GM13976 (cell line): ENCODE measurements around the gene SPATA2L.
"Not testable (repeated sequence)": the region's sequence is repeated elsewhere in the genome, so short reads cannot be mapped to it uniquely, and the experiment has no call there.

Source experiments
- DNase-seq: peaks from one replicate; pipeline ENCODE4 v3.0.0; 2012; ENCODE audit warnings: low spot score
- in situ Hi-C: fragments of 300-500 bp; cut with MboI; formaldehyde crosslinking; loops from one replicate; pipeline ENCODE4 v1.12.0; 2022; ENCODE audit warnings: low sequenced_read_pairs, mixed read lengths, inconsistent platforms; ENCODE audit not compliant: unreplicated experiment
- TF ChIP-seq, protein P1 (sequence below): IDR thresholded peaks from 2 replicates; pipeline ENCODE4 v1.5.1; 2012; ENCODE audit warnings: borderline replicate concordance, mild to moderate bottlenecking; ENCODE audit not compliant: insufficient read depth; ENCODE audit errors: extremely low read depth, missing control alignments, control extremely low read depth

The SPATA2L gene

DNA sequence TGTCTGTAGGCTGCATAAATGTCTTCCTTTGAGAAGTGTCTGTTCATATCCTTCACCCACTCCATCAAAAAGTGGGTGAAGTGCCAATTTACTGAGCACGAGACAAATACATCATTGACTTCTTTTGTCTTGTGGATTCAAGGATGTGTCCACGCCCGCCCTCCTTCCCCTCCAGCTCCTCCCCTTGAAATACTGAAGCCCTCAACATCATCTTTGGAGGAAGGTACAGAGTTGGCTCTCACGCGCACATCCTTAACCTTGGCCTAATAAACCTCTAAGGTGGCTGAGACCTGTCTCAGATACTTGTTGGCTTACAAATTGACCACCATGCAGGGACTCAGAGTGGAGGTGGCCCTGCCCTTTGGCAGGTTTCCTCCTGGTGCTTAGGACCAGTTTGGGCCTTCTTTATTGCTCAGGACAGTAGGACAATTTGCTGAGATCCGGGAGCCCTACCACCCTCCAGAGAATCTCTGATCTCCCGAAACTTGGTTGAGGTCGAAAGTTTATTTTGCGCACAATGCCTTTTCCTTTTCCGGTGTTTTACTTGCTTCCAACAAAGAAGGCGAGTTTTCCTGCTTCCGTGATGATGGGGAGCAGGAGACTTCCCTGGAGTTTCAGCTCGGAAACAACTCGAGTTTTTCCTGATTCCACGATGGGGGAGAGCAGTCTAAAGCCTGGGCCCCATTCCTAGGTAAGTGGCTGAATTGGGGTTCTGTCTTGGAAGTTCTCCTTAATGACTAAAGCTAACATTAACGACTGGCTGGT, 29.1 kb downstream of the SPATA2L start:
- TF ChIP-seq, protein P1, sequence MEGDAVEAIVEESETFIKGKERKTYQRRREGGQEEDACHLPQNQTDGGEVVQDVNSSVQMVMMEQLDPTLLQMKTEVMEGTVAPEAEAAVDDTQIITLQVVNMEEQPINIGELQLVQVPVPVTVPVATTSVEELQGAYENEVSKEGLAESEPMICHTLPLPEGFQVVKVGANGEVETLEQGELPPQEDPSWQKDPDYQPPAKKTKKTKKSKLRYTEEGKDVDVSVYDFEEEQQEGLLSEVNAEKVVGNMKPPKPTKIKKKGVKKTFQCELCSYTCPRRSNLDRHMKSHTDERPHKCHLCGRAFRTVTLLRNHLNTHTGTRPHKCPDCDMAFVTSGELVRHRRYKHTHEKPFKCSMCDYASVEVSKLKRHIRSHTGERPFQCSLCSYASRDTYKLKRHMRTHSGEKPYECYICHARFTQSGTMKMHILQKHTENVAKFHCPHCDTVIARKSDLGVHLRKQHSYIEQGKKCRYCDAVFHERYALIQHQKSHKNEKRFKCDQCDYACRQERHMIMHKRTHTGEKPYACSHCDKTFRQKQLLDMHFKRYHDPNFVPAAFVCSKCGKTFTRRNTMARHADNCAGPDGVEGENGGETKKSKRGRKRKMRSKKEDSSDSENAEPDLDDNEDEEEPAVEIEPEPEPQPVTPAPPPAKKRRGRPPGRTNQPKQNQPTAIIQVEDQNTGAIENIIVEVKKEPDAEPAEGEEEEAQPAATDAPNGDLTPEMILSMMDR: no peak
- no peak for DNase-seq
- in situ Hi-C loops: no loop called here

DNA sequence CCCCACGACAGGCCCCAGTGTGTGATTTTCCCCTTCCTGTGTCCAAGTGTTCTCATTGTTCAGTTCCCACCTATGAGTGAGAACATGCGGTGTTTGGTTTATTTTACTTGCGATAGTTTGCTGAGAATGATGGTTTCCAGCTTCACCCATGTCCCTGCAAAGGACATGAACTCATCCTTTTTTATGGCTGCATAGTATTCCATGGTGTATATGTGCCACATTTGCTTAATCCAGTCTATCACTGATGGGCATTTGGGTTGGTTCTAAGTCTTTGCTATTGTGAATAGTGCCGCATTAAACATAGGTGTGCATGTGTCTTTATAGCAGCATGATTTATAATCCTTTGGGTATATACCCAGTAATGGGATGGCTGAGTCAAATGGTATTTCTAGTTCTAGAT, 29.9 kb downstream of the SPATA2L start:
- DNase-seq, in situ Hi-C loops: not testable (repeated sequence)

DNA sequence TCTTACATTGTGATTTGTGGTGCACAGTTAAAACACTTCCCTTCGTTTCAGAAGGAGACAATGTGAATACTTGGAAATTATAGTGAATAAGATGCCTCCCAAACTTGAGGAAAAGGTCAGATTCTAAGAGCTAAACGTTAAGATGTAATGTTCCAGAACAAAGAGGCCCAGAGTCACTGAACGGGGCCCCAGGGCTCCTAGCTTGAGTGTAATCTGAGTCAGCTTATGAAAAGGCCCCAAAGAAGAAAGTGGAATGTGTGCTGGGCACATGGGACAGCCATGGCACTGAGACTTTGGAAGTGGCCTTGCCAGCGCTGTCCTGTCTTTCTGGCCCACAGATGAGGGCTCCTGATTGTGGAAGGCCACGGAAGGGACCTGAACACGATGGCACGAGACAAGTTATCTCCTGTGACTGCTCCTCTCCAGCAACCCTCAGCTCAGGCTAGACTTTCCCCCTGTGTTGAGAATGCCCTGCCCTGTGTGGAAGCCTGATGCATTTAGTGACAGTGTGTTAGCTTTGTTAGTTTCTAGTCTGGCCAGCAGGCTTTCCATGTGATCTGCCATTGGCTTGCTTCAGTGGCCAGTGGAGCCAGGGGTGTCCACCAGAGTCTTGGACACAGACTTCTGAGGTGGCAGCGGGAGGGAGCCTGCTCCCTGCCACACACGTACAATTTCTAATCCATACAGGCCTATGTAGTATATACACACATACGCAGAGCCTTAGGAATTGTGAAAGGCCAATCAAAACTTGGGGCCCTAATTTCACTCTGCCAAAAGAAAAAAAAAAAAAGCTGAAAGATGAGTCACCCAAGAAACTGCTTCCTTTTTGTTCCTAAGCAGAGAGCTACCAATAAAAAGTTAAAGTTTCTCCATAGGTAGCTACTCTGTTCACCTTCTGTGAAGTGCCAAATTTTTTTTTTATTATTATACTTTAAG, 30.7 kb downstream of the SPATA2L start:
- DNase-seq: no peak
- TF ChIP-seq, protein P1: no peak
- in situ Hi-C loops: no loop called here

DNA sequence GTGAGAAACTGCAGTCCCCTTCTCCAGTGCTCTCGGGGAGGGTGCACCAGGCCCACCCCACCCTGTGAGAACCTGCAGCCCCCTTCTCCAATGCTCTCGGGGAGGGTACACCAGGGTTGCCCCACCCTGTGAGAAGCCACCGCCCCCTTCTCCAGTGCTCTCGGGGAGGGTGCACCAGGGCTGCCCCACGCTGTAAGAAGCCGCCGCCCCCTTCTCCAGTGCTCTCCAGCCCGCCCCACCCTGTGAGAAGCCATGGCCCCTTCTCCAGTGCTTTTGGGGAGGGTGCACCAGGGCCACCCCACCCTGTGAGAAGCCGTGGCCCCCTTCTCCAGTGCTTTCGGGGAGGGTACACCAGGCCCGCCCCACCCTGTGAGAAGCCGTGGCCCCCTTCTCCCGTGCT, 31.8 kb downstream of the SPATA2L start:
- DNase-seq: no peak
- TF ChIP-seq, protein P1: no peak
- in situ Hi-C loops: no loop called here

DNA sequence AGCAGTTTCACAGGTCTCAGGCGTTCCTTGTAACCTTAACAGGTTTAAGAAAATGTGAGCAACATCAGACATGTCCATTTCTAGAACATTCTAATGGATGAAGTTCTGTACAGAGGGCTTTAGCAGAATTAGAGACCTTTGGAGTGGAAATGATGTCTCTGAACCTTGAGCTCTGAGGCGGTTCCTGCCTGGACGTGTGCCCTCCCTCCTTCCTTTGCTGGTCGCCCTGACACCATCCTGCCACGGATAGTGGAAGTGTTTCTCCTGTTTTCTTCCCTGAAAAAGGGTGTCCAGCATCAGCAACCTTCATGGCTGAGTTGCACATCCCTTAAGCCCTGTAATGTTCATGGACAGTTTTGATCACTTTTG, 32.7 kb downstream of the SPATA2L start:
- in situ Hi-C loops: no loop called here
- TF ChIP-seq, protein P1: no peak
- DNase-seq: no peak

DNA sequence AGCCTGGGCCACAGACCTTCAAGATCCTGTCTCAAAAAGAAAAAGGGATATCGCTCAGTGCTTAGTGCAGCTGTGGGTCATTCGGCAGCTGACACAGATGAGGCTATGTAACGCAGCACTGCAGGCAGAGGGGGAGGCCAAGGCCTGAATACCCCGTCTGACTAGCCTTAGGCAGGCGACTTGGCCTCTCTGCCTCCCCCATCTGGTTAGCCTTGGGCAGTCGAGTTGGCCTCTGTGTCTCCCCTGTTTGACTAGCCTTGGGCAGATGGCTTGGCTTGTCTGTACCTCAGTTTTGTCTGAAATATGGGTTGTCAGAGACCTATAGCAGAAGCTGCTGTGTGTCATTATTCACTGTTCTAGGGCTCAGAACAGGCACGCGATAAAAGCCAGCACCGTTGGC, 33.9 kb downstream of the SPATA2L start:
- TF ChIP-seq, protein P1: no peak
- DNase-seq: no peak
- in situ Hi-C loops: no loop called here

DNA sequence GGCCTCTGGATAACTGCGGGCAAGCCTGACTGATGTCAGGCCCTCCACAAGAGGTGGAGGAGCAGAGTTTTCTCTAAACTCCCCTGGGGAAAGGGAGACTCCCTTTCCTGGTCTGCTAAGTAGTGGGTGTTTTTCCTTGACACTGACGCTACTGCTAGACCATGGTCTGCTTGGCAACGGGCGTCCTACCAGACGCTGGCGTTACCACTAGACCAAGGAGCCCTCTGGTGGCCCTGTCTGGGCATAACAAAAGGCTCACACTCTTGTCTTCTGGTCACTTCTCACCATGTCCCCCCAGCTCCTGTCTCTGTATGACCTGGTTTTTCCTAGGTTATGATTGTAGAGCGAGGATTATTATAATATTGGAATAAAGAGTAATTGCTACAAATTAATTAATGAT, 34.5 kb downstream of the SPATA2L start:
- DNase-seq, in situ Hi-C loops: not testable (repeated sequence)

DNA sequence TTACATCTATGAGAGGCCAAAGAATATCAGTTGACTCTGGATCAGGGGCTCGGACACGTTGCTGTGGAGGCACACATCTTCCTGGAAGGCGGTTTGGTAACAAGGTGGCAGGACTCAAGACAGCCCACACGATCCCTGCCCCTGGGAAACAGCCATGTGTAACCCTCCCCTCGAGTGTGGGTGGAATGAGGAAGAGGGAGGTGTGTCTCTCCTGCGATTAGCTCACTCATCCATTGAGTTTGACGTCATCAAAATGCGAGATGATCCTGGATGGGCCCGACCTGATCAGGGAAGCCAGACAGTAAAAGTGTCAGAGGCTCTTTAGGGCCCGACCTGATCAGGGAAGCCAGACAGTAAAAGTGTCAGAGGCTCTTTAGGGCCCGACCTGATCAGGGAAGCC, 37.3 kb downstream of the SPATA2L start:
- in situ Hi-C loops, DNase-seq: not testable (repeated sequence)
